Hematopoietic multipotent progenitor cell treated with erythropoietin and hydrocortisone succinate and interleukin-3 and kit ligand, for 8 days (in vitro differentiated cells): Measurements from ENCODE around the gene DHX29.

Source experiments
- DNase-seq: peaks from one replicate; pipeline ENCODE4 v3.0.0-alpha.2; 2015

The DHX29 gene

DNA sequence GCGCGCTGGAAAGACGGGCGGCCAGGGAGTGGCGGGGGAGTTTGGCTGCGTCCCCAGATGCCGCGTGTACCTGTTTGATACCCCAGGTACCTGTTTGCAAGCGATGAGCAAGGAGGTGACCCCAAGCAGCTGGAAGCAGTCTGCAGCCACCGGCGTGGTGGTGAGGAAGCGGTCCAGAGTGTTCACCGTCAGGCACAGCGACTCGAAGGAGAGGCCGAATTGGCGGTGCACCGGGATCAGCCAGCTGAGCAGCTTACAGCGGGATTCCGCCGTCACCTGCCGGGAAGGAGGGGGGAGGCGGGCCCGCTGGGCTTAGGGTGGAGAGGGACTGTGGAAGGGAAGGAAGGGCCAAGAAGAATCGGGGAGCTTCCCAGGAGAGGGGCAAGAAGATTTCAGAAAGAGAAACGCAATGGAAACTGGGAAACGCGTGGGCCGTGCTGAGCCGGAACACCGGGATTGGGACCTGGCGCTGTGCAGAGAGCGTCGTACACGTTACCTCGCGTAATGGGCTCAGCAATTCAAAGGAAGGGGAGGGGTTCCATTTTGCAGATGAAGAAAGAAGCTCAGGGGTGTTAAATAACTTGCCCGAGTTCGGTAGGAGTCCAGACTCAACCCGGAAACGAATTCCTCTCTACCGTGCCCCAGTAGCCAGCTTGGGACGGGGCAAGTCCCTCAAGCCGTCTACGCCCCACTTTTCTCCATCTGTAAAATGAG is 75.1 kb downstream of the DHX29 start:
- DNase-seq, result no peak

DNA sequence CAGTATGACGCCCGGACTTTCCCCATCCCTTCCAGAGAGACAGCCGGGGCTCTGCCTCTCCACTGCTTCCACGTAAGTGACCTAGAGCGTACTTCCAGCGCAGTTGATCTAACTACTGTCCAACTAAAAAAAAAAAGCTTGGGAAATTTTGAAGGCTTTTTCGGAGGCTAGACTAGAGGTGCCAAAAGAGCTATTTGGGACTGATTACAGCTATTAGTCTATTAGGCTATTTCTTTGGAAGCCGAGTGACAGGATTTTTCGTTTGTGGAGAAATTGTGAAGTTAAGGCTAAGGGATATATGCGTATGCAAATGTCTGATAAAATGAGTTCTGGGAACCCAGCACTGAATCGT is 75.6 kb downstream of the DHX29 start:
- peak; percentile 22 for DNase-seq

DNA sequence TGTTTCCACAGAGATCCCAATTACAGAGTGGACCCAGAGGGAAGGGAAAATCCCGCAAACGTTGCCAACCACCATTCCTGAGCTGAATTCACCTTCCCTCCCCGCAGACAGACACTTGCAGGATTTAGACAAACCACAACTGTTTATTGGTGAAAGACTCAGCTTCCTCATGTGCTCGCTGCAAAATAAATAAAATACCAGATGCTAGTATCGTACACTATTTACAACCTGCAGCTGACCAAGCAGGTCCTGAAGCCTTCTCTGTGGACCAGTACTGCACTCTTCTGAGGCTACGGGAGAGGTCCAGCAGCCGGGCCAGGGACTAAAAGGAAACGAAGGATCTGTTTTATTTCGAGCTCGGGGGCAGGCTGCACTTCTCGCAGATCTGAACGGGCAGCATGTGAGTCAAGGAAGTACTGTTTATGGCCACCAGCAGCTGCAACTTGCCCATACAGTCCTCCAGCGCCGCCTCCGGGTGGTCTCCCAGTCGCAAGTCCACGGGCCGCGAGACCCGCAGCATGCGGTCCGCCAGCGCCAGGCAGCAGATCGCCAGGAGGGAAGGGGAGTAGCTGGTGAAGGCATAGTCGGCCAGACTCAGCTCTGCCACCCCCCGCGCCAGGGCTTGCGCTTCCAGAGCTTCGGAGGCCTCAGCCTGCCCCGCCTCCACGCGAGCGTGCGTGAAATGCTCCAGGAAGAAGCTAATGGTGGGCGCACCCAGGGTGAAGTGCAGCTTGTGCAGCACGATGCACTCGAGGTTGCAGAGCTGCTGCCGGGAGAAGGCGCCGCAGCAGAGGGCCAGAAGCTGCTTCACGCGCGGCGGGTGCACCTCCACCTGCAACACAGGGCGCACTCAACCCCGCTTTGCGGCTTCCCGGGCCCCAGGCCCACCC is 76.2 kb downstream of the DHX29 start:
- DNase-seq, result no peak

DNA sequence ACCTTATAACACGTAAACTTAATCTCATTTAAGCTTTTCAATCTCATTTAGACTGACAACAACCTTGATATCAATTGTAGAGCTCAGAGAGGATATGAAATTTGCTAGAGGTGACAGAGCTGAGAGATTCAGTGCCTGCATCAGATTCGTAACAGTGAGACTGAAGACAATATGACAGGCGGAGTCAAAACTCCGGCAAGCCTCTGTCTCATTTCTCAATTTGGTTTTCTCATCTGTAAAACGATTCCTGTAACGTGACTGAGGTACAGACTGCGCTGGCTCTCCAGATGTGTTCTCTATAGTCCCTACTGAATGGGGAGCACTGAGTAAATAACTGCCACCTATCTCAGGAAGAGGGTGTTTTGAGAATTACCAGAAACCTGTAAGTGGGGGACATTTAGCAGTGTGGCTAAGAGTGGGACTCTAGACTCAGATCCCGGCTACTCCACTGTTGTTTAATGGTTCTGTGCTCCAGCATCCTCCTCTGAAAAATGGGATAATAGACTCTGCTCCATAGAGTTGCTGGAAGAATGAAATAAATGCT is 77.3 kb downstream of the DHX29 start:
- DNase-seq, result no peak

DNA sequence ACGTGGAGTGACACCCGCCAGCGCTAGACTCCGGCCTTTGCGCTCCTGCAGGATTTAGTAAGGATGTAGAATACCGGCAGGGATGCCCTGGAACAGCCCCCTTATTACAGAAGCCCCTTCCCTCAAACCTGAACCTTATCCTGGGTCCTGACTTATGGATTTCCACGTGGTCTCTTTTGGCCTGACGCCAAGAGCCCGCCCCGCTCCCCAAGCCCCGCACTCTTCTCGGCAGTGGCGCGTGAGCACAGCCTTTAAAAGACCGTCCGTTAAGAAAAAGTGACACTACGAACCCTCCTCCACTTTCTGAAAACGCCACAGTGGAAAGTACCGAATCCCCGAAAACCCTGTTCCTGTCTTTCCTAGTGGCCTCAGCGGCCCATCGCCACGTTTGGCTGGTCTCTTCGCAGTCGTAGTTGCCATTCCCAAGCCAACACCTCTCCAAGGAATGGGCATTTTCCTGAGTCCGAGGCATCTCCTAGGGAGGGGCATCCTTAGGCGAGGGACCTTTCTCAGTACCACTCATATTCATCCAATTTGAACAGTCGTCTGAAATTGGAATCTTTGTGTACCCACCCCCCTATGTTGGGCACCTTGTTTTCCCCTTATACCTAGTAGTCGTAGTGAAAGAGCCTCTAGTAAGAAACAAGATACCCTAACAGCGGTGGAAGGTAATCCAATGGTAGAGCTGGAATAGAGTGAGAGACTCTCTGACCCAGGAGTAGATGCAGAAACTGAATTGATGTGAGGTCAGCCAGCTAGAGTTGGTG is 79.6 kb downstream of the DHX29 start:
- no peak for DNase-seq

DNA sequence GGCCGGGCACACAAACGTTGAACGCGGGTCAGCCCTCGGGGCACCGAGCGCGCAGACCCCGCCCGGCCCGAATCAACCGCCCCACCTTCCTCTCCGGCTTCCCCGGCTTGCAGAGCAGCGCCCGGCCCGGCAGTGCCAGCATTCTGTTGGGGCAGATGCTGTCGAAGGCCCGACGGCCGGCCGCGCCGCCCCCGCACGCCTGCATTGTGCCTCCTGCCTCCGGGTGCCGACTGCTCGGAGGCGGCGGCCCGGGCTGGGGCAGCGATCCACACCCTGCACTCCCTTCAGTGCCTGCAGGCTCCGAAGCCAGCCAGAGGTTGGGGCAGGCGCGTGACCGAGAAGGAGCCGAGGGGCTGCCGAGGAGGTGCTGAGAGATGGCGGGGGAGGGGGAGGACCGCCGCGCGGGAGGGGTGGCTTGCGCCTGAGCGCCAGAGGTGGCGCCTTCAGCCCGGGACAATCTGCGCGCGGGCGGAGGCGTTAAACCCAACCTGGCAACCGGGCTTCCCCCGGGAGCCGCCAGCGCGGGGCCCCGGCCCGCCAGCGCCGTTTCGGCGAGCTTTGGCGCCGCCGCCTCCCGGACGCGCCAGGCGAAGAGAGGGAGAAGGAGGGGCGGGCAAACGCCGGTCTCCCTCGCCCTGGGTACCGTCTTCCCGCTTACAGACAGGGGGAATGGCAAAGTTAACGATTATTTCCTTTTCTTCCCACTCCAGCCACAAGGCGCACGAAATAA is 80.4 kb downstream of the DHX29 start, which contains the start of gene MCIDAS:
Gene MCIDAS, minus strand, starts transcription at position 382 of the 730 bp plus-strand sequence. Its CDS starts 177 bp downstream, at position 205.
- peak; percentile 24 for DNase-seq

DNA sequence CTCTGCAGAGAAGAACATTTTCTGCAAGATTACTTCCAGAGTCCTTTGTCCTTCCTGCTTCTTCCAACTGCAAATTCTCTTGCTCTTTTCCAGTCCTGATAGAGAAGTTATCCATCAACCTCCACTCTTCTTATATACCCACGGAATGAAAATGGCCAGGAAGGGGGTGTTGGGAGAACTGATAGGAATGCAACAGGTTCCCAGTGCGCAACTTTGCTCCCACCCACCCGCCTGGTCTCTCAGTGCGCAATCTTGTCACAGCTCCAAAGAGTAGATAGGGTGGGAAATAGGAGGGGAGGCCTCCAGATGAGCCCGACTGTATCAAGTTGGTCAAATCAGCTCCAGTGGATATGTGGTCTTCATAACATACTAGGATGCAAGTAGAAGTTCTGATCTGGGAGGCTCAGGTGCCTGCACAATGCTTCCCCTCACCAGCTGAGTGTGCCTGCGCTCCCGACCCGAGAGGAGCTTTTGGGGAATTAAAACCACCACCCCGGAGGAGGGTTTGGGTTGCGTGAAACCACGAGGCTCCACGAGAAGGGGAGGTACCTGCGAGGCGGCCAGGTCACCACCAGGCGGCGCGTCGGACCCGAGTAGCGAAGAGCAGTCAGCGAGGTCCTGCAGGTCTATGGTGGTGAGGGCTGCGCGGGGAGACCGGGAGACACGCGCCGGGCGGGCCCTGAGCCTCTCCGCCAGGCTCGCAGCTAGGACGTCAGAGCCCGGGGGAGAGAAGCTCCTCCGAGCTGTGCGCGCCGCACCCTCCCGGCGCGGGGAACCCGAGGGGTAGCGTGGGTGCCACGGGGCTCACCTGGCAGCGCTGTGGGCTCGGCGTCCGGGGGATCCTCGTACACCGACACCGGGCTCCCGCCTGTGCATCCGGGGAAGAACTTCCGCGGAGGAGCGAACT is 81.2 kb downstream of the DHX29 start:
- DNase-seq, result peak; percentile 70

DNA sequence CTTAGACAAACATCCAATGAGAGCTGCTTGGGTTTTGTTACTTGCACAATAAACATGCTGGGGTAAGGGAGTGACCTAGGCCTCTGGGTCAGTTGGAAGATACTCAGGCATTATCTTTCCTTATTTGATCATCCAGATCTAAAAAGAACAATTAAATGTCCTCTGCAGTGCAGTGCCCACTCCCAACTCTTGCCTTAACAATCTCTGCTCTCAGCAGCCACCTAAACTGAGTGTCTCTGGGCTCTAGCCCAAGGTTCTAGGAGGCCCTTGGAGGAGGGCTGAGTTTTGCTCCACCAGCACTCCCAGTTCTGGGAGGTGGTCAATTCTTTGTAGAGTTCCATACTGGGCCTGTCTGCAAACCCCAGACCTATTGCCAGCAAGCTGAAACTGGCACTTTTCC is 82.1 kb downstream of the DHX29 start:
- no peak for DNase-seq

DNA sequence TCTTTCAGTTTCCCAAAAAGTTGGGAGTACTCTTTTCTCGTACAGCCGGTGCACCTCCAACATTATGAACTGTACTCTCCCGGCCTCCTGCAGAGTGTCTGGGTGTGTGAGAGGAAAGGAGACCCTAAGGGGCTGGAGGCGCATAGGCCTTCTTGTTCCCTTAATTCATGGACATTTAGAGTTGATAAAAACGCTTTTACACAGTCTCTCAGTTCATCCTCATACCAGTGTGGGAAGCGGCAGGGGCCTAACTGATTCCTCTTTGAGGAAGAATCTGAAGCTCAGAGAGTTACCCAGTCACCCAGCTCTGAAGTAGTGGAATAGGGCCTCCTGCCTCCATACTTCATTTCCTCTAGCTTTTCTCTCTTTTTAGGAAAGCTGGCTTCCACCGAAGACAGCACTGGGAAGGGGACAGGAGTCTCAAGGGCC is 83.7 kb downstream of the DHX29 start:
- DNase-seq, result no peak

DNA sequence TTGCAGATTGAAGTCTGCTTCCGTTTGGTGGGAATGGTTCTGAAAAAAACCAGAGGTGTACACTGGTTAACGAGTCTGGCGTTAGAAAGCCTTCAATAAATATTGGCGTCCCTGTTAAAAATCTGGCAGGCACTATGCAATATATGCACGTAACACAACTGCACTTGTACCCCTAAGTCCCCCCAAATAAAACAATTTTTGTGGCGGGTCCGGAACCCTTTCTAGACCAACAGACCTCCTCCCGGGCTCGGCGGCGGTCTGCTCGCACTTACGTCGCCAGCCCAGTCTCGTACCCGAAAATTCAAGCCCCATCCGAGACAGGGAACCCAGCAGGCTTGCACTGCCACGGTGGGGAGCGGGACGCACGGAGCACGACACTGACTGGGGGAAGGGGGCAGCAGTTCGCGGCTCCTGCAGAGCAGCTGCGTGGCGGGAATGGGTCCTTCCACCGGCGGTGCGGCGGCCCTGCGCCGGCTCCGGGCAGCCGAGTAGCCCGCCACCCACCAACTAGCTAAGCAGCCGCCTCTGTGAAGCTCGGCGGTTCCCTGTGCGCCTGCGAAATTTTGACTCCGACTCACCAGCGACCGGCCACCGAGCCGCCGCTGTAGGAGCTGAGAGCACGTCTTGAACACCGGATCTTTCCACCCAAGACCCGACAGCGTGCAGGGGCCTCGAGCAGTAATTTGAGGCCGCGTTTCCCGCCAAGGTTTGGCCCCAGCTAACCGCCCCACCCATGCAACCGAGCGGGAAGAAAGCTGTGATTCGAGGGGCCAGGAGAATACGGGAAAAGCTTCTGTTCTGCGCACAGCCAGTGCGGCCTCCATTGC is 84.3 kb downstream of the DHX29 start:
- DNase-seq, result no peak

DNA sequence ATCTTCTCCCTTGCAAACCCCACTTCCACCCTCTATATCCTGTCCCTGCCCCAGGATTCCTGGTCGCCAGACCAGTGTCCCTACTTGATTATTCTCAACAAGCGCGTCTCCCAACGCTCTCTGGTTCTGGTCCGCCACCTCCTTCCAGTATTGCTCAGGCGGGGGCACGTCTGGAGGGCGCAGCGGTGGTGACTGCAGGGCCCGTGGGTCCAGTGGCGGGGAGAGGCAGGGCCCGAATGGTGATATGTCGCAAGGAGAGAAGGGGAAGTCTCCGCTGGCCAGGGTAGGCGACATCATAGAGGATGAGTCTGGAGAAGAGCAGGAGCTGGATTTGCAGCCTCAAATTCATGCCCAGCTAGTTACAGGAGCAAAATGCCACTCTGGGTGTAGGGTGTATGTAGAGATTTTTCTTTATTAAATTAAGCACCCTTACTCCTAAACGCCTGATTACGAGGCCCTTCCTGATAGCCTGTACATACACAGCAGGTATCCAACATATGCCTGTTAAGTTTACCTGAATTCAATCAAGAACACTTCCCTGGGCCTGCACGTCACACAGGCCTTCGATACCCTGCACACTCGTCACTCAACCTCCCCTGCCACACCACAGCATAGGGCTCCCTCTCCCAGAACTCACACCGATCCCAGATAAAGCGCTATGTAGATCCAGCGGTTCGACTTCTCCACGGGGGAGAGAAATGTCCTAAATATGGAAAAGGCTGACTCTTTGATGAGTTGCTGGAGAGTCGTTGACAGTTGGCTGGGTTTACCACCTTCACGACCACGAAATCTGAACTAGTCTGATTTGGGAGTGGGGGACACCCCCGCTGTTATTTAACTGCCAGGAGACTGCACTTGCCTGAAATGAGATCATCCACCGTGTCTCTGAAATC is 85.2 kb downstream of the DHX29 start:
- DNase-seq, result no peak

DNA sequence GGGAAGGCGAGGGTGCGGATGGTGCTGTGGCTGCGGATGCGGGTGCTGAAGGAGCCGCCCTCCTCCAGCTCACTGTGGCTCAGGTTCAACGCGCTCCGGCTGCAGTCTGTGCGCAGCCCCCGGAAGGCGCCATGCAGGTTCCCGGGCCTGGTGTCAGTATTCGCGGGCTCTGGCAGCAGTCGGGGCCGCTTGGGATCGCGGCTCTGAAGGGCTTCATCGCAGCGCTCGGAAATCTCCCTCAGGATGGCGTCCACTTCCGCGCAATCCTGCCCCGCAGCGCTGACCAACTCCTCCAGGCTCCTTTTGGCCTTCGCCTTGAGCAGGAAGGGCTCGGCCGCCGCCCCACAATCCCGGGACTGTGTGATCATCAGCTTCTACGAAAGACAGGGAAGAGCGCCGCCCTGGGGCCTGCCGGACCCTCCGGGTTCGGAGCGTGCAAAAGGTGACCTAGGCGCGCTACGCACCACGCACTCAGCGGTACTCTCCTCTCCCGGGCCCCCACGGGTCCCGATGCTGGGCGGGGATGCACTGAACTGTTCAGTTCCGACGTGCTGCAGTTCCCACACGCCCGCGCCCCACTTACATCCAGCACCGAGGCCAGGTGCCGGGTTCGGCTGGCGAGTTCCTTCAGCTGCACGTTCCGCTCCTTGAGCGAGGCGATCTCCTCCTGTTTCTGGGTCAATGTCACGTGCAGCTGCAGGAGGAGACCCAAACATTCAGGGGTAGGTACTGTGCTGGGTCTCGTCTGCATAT is 86.9 kb downstream of the DHX29 start:
- DNase-seq, result no peak

DNA sequence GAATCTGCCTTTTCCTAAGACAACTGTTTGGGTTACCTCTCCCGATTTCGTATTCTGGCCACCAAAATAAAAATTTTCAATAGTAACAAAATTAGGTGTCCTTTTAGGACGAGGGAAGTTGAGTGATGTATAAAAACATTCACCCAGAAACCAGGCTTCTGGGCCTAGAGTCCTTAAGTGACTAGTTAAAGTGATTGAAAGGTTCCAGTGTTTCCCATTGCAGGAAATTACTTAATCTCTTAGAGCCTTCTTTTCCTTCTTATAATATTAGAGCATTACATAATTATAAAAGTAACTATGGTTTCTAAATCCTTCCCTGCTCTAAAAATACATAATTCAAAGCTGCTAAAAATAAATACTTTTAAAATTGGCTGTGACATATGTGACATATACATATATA is 87.7 kb downstream of the DHX29 start:
- DNase-seq, result no peak

DNA sequence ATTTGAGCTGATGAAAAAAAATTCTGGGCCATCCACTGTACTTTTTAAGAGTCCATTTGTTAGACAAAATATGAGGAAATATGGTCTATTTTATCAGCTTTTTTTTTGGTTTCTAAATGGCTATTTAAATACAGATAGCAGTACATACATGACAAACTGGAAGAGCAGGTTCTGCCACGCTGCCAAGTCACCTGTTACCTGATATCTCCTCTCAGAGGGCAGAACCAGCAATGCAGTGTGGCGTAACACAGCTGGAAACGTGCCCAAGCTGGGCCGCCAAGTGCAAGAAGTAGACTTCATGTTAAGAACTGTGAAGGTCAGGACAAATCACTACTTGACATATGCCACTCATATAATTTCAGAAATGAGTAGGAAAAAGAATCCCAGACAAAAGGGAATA is 88.5 kb downstream of the DHX29 start:
- DNase-seq, result no peak

DNA sequence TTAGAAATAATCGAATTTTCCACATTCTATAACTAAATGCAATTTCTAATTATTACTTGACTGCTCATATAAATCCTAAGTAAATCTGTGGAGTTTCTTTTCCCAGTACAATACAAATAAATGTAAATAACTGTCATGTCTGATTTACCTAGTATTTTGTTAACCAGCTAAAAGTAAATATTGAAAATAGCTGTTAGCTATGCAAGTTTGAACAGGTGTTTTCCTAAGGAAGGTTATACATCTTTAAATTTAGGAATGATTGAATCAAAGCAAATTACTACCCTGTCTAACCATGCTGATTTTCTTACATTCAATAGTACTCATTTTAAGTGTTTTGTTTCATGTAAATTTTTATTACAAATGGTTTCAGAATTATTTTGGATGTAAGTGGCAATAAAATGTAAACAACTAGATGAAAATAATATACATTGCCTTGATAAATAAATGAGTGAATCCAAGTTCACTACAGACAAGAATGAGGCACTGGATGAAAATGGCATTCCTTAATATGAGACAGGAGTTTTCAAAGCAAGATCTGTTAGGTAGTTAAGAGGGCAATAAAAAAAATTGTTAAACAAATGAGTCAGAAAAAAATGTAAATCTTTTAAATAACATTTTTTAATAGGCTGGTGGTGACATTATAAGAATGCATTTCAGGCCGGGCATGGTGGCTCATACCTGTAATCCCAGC is 96.2 kb downstream of the DHX29 start:
- no peak for DNase-seq
